HepG2 (cell line): Measurements from ENCODE around the gene LCN12. TPM values are rescaled to one million over a fixed set of nuclear protein-coding genes. Genes with fewer than 3 reads are reported as not detected.
A peak's percentile ranks its signal among the peaks of the same experiment; 100 is the strongest.

Experiments used
- AKAP8 ChIP-seq: sonication (generic); formaldehyde crosslinking; IDR thresholded peaks from 2 replicates; pipeline ENCODE4 v1.5.1; 2020; ENCODE audit warnings: mild to moderate bottlenecking, missing genetic modification reagents
- CERS6 ChIP-seq: sonication (generic); formaldehyde crosslinking; IDR thresholded peaks from 2 replicates; pipeline ENCODE4 v1.5.0; 2020; ENCODE audit warnings: missing genetic modification reagents
- HMG20B ChIP-seq: conservative IDR thresholded peaks from 2 replicates; pipeline ENCODE4 v1.6.1; 2016; ENCODE audit warnings: missing genetic modification reagents, missing compliant biosample characterization
- MTERF4 ChIP-seq: sonication (generic); formaldehyde crosslinking; IDR thresholded peaks from 2 replicates; pipeline ENCODE4 v1.8.0; 2023; ENCODE audit warnings: mild to moderate bottlenecking, missing genetic modification reagents
- ZBTB7B ChIP-seq: sonication (generic); formaldehyde crosslinking; IDR thresholded peaks from 2 replicates; pipeline ENCODE4 v1.4.0; 2020; ENCODE audit warnings: missing genetic modification reagents
- ZNF616 ChIP-seq: sonication (generic); formaldehyde crosslinking; IDR thresholded peaks from 2 replicates; pipeline ENCODE4 v1.5.0; 2020; ENCODE audit warnings: low read depth, mild to moderate bottlenecking, missing genetic modification reagents
- ZNF777 ChIP-seq: sonication (generic); formaldehyde crosslinking; IDR thresholded peaks from 2 replicates; pipeline ENCODE4 v1.4.0; 2020; ENCODE audit warnings: missing genetic modification reagents
- polyA plus RNA-seq, 8 experiments: library from polyadenylated mRNA; depleted of rRNA in 3 of 8; stranded (reverse) in 7 of 8; unstranded in 1 of 8; fragments of >200 nt; fragmentation: Illumina TruSeq in 4 of 8; extraction: Trizol in 4 of 8; gene quantifications; 2 replicates each; pipeline versions ENCODE4 v1.2.1 to v1.2.3, GENCODE V29; 2011 to 2016; ENCODE audit warnings: low read depth in 4 of 8, missing spikeins in 1 of 8, mixed read lengths in 1 of 8; ENCODE audit not compliant: insufficient read depth in 1 of 8
- total RNA-seq, 5 experiments: library from RNA; depleted of rRNA; stranded (reverse); fragments of >200 nt; fragmentation: Illumina TruSeq; extraction: Trizol; gene quantifications; 2 replicates each; pipeline ENCODE4 v1.2.3, GENCODE V29; 2016; ENCODE audit warnings: low read depth in 1 of 5
- TF ChIP-seq, protein P1 (sequence below): sonication (generic); formaldehyde crosslinking; IDR thresholded peaks from 2 replicates; pipeline ENCODE4 v1.4.0; 2020; ENCODE audit warnings: missing genetic modification reagents
- TF ChIP-seq, protein P2 (sequence below): sonication (generic); formaldehyde crosslinking; IDR thresholded peaks from 2 replicates; pipeline ENCODE4; 2020; ENCODE audit warnings: missing genetic modification reagents, mild to moderate bottlenecking, borderline replicate concordance
- TF ChIP-seq, protein P3 (sequence below): sonication (generic); formaldehyde crosslinking; IDR thresholded peaks from 2 replicates; pipeline ENCODE4 v1.4.0; 2020; ENCODE audit warnings: mild to moderate bottlenecking, missing genetic modification reagents
- TF ChIP-seq, protein P4 (sequence below), 2 experiments: IDR thresholded peaks; 2 replicates each; pipeline ENCODE4 v1.6.1; 2011 to 2012; ENCODE audit warnings: low read length in 2 of 2, borderline replicate concordance in 1 of 2, low read depth in 1 of 2, mild to moderate bottlenecking in 1 of 2, moderate library complexity in 1 of 2

The LCN12 gene
- total and polyA plus RNA-seq, 2 of the 13 experiments (the other 11 are each of a cell fraction or from before 2014, with no cell fraction given): 3.4 to 6.9 TPM

GRCh38 chr9:136944519-136945332 is 7.3 kb upstream of the LCN12 start, which contains the start of the genes C8G and FBXW5 (continued):
- TF ChIP-seq, protein P1, sequence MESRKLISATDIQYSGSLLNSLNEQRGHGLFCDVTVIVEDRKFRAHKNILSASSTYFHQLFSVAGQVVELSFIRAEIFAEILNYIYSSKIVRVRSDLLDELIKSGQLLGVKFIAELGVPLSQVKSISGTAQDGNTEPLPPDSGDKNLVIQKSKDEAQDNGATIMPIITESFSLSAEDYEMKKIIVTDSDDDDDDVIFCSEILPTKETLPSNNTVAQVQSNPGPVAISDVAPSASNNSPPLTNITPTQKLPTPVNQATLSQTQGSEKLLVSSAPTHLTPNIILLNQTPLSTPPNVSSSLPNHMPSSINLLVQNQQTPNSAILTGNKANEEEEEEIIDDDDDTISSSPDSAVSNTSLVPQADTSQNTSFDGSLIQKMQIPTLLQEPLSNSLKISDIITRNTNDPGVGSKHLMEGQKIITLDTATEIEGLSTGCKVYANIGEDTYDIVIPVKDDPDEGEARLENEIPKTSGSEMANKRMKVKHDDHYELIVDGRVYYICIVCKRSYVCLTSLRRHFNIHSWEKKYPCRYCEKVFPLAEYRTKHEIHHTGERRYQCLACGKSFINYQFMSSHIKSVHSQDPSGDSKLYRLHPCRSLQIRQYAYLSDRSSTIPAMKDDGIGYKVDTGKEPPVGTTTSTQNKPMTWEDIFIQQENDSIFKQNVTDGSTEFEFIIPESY (CRISPR knock-in tag): no peak
- TF ChIP-seq, protein P2, sequence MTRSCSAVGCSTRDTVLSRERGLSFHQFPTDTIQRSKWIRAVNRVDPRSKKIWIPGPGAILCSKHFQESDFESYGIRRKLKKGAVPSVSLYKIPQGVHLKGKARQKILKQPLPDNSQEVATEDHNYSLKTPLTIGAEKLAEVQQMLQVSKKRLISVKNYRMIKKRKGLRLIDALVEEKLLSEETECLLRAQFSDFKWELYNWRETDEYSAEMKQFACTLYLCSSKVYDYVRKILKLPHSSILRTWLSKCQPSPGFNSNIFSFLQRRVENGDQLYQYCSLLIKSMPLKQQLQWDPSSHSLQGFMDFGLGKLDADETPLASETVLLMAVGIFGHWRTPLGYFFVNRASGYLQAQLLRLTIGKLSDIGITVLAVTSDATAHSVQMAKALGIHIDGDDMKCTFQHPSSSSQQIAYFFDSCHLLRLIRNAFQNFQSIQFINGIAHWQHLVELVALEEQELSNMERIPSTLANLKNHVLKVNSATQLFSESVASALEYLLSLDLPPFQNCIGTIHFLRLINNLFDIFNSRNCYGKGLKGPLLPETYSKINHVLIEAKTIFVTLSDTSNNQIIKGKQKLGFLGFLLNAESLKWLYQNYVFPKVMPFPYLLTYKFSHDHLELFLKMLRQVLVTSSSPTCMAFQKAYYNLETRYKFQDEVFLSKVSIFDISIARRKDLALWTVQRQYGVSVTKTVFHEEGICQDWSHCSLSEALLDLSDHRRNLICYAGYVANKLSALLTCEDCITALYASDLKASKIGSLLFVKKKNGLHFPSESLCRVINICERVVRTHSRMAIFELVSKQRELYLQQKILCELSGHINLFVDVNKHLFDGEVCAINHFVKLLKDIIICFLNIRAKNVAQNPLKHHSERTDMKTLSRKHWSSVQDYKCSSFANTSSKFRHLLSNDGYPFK (CRISPR knock-in tag): peak; percentile 46; the same call in 1 of the 2 replicates
- TF ChIP-seq ZBTB7B (peak; percentile 77; the same call in 1 of the 2 replicates), AKAP8 (CRISPR knock-in tag) (no peak; the same call in 1 of the 2 replicates), HMG20B (CRISPR knock-in tag) (no peak), ZNF616 (CRISPR knock-in tag) (no peak), CERS6 (CRISPR knock-in tag) (no peak), MTERF4 (CRISPR knock-in tag) (no peak), ZNF777 (CRISPR knock-in tag) (no peak)
- TF ChIP-seq, protein P3, sequence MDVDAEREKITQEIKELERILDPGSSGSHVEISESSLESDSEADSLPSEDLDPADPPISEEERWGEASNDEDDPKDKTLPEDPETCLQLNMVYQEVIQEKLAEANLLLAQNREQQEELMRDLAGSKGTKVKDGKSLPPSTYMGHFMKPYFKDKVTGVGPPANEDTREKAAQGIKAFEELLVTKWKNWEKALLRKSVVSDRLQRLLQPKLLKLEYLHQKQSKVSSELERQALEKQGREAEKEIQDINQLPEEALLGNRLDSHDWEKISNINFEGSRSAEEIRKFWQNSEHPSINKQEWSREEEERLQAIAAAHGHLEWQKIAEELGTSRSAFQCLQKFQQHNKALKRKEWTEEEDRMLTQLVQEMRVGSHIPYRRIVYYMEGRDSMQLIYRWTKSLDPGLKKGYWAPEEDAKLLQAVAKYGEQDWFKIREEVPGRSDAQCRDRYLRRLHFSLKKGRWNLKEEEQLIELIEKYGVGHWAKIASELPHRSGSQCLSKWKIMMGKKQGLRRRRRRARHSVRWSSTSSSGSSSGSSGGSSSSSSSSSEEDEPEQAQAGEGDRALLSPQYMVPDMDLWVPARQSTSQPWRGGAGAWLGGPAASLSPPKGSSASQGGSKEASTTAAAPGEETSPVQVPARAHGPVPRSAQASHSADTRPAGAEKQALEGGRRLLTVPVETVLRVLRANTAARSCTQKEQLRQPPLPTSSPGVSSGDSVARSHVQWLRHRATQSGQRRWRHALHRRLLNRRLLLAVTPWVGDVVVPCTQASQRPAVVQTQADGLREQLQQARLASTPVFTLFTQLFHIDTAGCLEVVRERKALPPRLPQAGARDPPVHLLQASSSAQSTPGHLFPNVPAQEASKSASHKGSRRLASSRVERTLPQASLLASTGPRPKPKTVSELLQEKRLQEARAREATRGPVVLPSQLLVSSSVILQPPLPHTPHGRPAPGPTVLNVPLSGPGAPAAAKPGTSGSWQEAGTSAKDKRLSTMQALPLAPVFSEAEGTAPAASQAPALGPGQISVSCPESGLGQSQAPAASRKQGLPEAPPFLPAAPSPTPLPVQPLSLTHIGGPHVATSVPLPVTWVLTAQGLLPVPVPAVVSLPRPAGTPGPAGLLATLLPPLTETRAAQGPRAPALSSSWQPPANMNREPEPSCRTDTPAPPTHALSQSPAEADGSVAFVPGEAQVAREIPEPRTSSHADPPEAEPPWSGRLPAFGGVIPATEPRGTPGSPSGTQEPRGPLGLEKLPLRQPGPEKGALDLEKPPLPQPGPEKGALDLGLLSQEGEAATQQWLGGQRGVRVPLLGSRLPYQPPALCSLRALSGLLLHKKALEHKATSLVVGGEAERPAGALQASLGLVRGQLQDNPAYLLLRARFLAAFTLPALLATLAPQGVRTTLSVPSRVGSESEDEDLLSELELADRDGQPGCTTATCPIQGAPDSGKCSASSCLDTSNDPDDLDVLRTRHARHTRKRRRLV (CRISPR knock-in tag): no peak
- TF ChIP-seq, protein P4, sequence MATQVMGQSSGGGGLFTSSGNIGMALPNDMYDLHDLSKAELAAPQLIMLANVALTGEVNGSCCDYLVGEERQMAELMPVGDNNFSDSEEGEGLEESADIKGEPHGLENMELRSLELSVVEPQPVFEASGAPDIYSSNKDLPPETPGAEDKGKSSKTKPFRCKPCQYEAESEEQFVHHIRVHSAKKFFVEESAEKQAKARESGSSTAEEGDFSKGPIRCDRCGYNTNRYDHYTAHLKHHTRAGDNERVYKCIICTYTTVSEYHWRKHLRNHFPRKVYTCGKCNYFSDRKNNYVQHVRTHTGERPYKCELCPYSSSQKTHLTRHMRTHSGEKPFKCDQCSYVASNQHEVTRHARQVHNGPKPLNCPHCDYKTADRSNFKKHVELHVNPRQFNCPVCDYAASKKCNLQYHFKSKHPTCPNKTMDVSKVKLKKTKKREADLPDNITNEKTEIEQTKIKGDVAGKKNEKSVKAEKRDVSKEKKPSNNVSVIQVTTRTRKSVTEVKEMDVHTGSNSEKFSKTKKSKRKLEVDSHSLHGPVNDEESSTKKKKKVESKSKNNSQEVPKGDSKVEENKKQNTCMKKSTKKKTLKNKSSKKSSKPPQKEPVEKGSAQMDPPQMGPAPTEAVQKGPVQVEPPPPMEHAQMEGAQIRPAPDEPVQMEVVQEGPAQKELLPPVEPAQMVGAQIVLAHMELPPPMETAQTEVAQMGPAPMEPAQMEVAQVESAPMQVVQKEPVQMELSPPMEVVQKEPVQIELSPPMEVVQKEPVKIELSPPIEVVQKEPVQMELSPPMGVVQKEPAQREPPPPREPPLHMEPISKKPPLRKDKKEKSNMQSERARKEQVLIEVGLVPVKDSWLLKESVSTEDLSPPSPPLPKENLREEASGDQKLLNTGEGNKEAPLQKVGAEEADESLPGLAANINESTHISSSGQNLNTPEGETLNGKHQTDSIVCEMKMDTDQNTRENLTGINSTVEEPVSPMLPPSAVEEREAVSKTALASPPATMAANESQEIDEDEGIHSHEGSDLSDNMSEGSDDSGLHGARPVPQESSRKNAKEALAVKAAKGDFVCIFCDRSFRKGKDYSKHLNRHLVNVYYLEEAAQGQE (IDR thresholded peaks at IDR 0.05; ENCODE audit: borderline replicate concordance in 1 of 2, low read depth in 1 of 2, low read length in 2 of 2): no peak
